ENCODE measurements around the gene NAA30.
A peak's percentile ranks its signal among the peaks of the same experiment; 100 is the strongest.
"Not testable (repeated sequence)": the region's sequence is repeated elsewhere in the genome, so short reads cannot be mapped to it uniquely, and the experiment has no call there.

NAA30 gene

DNA sequence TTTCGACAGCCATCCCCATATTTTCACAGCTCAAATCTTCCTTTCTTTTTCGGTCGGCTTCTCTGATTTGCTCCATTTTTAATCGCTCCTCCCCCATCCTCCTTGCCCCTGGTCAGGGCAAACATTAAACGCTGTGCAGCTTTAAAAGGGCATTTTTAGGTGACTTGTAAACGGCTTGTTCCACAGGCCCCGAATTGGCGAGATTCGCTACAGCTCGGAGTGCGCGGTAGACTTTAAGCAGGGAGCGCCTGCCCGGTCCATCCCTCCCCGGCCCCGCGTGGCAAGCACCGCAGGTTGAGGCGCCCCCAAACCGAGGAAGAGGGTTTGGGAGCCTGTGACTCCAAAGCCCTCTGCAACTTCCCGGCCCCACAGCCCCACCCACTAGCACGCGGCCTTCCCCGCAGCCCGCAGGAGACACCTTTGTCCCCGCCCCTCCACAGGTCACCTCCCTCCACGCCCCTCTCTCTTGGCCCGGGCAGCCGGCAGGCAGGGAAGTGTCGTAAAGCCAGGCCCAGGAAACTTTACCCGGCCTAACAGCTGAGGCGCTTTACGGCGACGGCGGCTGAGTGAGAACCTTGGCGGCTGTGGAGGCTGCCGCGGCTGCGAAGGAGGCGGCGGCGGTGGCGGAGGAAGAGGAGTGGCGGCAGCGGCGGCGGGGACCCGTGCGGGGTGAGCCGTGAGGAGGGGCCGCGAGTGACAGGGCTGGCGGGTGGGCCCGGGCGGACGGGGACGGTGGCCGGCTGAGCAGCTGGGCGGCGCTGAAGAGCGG lies at the start of gene NAA30:
Gene NAA30, plus strand, starts transcription at position 550 of the 769 bp plus-strand sequence. CDS start 372 bp downstream, outside the sequence.
- DNase-seq (ENCODE audit: low read depth): peak; percentile 70
- TF ChIP-seq, protein P1, sequence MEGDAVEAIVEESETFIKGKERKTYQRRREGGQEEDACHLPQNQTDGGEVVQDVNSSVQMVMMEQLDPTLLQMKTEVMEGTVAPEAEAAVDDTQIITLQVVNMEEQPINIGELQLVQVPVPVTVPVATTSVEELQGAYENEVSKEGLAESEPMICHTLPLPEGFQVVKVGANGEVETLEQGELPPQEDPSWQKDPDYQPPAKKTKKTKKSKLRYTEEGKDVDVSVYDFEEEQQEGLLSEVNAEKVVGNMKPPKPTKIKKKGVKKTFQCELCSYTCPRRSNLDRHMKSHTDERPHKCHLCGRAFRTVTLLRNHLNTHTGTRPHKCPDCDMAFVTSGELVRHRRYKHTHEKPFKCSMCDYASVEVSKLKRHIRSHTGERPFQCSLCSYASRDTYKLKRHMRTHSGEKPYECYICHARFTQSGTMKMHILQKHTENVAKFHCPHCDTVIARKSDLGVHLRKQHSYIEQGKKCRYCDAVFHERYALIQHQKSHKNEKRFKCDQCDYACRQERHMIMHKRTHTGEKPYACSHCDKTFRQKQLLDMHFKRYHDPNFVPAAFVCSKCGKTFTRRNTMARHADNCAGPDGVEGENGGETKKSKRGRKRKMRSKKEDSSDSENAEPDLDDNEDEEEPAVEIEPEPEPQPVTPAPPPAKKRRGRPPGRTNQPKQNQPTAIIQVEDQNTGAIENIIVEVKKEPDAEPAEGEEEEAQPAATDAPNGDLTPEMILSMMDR (IDR thresholded peaks at IDR 0.05; ENCODE audit: control insufficient read depth, insufficient read depth, low read depth, low read length, missing control alignments): no peak
- peak within 1 kb of the TSS; percentile 88 for H3K4me3 ChIP-seq (ENCODE audit: control insufficient read depth, low read depth, low read length)

DNA sequence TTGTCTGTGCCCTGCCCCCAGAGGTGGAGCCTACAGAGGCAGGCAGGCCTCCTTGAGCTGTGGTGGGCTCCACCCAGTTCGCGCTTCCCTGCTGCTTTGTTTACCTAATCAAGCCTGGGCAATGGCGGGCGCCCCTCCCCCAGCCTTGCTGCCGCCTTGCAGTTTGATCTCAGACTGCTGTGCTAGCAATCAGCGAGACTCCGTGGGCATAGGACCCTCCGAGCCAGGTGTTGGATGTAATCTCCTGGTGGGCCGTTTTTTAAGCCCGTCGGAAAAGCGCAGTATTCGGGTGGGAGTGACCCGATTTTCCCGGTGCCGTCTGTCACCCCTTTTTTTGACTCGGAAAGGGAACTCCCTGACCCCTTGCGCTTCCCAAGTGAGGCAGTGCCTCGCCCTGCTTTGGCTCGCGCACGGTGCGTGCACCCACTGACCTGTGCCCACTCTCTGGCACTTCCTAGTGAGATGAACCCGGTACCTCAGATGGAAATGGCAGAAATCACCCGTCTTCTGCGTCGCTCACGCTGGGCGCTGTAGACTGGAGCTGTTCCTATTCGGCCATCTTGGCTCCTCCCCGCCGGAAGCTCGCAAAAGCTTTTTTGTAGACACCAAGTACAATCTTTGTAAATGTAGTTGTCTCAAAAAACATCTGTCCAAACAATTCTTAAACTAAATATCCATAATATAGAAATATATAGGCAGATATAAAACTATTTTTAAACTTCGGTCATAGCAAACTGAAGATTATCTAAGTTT lies 46.7 kb upstream of the NAA30 start:
- not testable (repeated sequence) for DNase-seq (ENCODE audit: low read depth); H3K4me3 ChIP-seq (ENCODE audit: control insufficient read depth, low read depth, low read length)

DNA sequence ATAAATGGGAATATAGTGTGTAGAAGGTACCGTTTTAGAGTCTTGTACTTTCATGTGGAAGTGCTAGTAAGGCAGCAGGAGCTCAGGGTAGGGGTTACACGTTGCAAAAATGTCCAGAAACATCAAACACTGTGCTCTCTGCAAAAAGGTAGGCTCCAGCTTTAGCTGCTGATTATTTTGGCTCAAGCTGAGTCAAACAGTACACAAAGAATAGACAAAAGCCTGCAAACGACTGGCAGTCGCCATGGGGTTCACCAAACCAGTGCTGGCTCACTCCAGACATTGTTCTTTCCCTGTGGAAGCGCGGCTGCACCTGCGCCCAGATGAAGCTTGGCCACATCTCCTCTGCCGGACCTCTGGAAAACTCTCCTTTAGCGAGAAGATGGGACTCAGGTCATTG lies 45.3 kb upstream of the NAA30 start:
- no peak for DNase-seq (ENCODE audit: low read depth)
- H3K4me3 ChIP-seq (ENCODE audit: control insufficient read depth, low read depth, low read length): no peak overlapping the region
- TF ChIP-seq, protein P1 (IDR thresholded peaks at IDR 0.05; ENCODE audit: control insufficient read depth, insufficient read depth, low read depth, low read length, missing control alignments): no peak

DNA sequence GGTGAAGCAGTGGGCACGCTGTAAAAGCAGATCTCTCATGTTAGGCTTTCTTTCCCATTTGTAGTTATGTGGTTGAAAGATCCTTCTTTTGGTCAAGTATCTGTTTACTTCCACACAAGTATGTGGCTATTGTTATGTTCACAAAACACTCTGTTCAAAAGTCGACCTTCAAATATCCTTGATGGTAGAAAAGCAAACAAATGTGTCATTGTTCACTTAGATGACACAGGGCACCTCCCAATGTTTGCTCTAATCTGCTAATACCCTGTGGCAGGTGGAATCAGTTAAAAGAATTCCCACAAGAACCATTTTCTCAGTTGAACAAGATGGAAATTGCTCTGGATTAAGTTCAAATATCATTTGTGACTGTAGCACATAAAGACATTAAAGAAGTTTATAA lies 43.6 kb upstream of the NAA30 start:
- DNase-seq (ENCODE audit: low read depth): no peak
- TF ChIP-seq, protein P1 (IDR thresholded peaks at IDR 0.05; ENCODE audit: control insufficient read depth, insufficient read depth, low read depth, low read length, missing control alignments): no peak
- H3K4me3 ChIP-seq (ENCODE audit: control insufficient read depth, low read depth, low read length): no peak overlapping the region

DNA sequence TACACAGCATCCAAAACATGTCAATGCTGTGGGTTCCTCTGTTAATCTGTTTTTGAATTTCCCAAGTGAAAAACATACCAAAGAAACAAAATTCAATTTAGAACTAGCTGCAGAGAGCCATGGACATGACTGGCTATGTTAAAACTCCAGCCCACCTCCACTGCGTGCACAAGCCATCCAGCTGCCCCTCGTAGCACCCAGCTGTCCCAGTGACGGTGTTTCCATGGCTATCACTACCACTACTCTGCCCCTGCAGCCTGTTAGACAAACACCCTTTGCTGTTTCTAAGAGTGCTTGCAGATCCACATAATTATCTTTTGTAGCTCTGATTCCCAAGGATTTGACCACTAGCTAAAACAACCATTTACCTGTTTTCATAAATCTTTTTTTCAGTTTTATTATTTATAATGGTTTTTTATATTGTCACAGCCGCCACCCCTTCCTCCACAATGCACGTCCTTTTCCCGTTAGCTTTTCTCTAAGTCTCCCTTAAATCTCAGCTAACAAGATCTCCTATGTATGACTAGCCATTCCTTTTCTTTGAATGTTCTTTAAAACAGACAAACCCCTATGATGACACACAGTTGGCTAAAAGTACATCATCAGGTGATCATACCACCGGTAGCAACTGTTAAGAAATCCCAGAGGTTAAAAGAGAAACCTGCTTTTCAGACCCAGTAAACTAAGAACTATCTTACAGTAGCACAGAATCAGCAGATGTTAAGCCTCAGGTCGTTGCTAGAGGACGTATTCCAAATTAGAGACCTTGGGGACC lies 37.8 kb upstream of the NAA30 start:
- no peak overlapping the region for H3K4me3 ChIP-seq (ENCODE audit: control insufficient read depth, low read depth, low read length)
- TF ChIP-seq, protein P1 (IDR thresholded peaks at IDR 0.05; ENCODE audit: control insufficient read depth, insufficient read depth, low read depth, low read length, missing control alignments): no peak
- DNase-seq (ENCODE audit: low read depth): no peak

DNA sequence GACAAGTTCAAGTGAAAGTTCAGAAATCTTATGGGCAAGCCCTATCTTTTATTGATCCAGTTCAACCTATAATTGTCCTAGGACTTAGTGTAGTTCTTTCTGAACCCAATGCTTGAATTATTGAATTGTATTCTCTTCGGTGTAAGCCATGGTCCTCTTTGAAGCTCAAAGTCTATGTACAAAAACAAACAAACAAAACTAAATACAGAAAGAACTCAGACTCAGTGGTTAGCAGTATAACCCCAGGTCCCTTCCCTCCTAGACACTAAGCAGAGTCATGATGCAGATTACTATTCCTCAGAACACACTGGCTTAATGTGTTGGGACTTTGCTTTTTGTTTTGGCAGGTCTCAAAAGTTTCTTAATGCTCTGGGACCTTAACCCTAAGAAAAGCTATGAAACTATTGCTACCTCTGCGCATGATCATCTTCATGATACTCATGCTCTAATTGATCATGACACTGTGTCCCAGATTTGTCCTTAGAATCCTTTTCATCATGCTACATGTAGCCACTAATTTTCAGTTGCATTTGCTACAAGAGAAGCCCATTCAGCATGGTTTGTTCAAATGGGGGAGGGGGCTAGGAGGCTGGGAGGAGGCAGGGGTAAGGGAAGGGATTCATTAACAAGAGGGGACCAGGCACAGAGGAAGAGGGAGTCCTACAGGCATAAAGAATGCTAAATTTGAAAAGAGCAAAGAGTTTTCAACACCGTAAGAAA lies 35.1 kb upstream of the NAA30 start:
- no peak overlapping the region for H3K4me3 ChIP-seq (ENCODE audit: control insufficient read depth, low read depth, low read length)
- TF ChIP-seq, protein P1 (IDR thresholded peaks at IDR 0.05; ENCODE audit: control insufficient read depth, insufficient read depth, low read depth, low read length, missing control alignments): no peak
- DNase-seq (ENCODE audit: low read depth): no peak

Measured in AG09309 (cell line).